Endothelial cell of umbilical vein (primary cell): Measurements from ENCODE around the gene CEP20. TPM values are rescaled to one million over a fixed set of nuclear protein-coding genes. Genes with fewer than 3 reads are reported as not detected.

ENCODE experiments used
- BruUV-seq: library from RNA; stranded (reverse); fragments of 400-500 nt; replicated peaks from 2 replicates; lab custom pipeline; 2021; lab: Mats Ljungman, UMichigan
- CTCF ChIA-PET: fragments of 300-600, 350-600 bp; sonication (Branson Sonifier 250); formaldehyde crosslinking; loops from one replicate; lab custom pipeline; 2021; ENCODE audit warnings: antibody characterized with exemption, inconsistent platforms; lab: Charles Lee
- POLR2A ChIA-PET: fragments of 300-600, 350-600 bp; sonication (Branson Sonifier 250); formaldehyde crosslinking; loops from one replicate; lab custom pipeline; 2021; ENCODE audit warnings: antibody characterized with exemption, inconsistent platforms; lab: Charles Lee
- DNase-seq: peaks from one replicate; pipeline ENCODE4 v3.0.0-alpha.2; 2011; ENCODE audit warnings: low read depth, low spot score
- FAIRE-seq: peaks from 2 replicates; lab custom pipeline; 2011; peaks lifted over from hg19 to GRCh38; lab: Jason Lieb, UNC
- H2AFZ ChIP-seq: 2 replicates; pipeline ENCODE4 v1.6.0; 2012; ENCODE audit warnings: low read depth, low read length, control low read depth, inconsistent platforms
- H3K27ac ChIP-seq: 2 replicates; pipeline ENCODE4 v1.5.1; 2011; ENCODE audit warnings: low read depth, mild to moderate bottlenecking, control low read depth, low read length, moderate library complexity; ENCODE audit not compliant: insufficient read depth
- H3K27me3 ChIP-seq, 2 experiments: 2 replicates each; pipeline versions ENCODE4 v1.6.0 to v1.6.1; 2011; ENCODE audit warnings: low read length in 2 of 2, mixed read lengths in 1 of 2; ENCODE audit not compliant: control insufficient read depth in 2 of 2, insufficient read depth in 2 of 2
- H3K36me3 ChIP-seq, 2 experiments: 2 replicates in 1 of 2; 3 replicates in 1 of 2; pipeline ENCODE4 v1.5.1; 2011; ENCODE audit warnings: low read length in 2 of 2, mild to moderate bottlenecking in 1 of 2, moderate library complexity in 1 of 2; ENCODE audit not compliant: control insufficient read depth in 2 of 2, insufficient read depth in 2 of 2; ENCODE audit errors: extremely low read depth in 1 of 2
- H3K4me1 ChIP-seq: 3 replicates; pipeline ENCODE4 v1.5.1; 2011; ENCODE audit warnings: mild to moderate bottlenecking, low read length; ENCODE audit not compliant: control insufficient read depth, insufficient read depth; ENCODE audit errors: extremely low read depth
- H3K4me2 ChIP-seq: 2 replicates; pipeline ENCODE4 v1.6.1; 2011; ENCODE audit warnings: low read length, control low read depth, mixed read lengths; ENCODE audit not compliant: insufficient read depth
- H3K4me3 ChIP-seq, 3 experiments: fragments of 200-600 bp in 1 of 3; sonication (generic), shearing (Covaris generic) in 1 of 3; replicated peaks in 1 of 3; 2 replicates each; pipeline ENCODE4 v1.5.1; 2011 to 2016; ENCODE audit warnings: control low read depth in 3 of 3, low read length in 3 of 3, mild to moderate bottlenecking in 2 of 3, inconsistent platforms in 1 of 3, low read depth in 1 of 3, moderate library complexity in 1 of 3; ENCODE audit not compliant: insufficient read depth in 1 of 3
- H3K79me2 ChIP-seq: 2 replicates; pipeline ENCODE4 v1.6.0; 2012; ENCODE audit warnings: low read length, inconsistent platforms; ENCODE audit not compliant: control insufficient read depth, insufficient read depth
- H3K9ac ChIP-seq: replicated peaks from 2 replicates; pipeline ENCODE3; 2011; ENCODE audit warnings: low read length, control low read depth; ENCODE audit not compliant: insufficient read depth; ENCODE audit errors: extremely low read depth
- H3K9me1 ChIP-seq: replicated peaks from 3 replicates; pipeline ENCODE4 v1.6.0; 2011; ENCODE audit warnings: mild to moderate bottlenecking, low read length; ENCODE audit not compliant: control insufficient read depth, insufficient read depth; ENCODE audit errors: extremely low read depth
- H3K9me3 ChIP-seq: replicated peaks from 2 replicates; pipeline ENCODE4 v1.5.1; 2012; ENCODE audit warnings: low read length, inconsistent platforms; ENCODE audit not compliant: control insufficient read depth, insufficient read depth
- H4K20me1 ChIP-seq: replicated peaks from 2 replicates; pipeline ENCODE3; 2011; ENCODE audit warnings: mild to moderate bottlenecking, low read length; ENCODE audit not compliant: control insufficient read depth, insufficient read depth; ENCODE audit errors: extremely low read depth
- CTCF ChIP-seq, 2 donors: IDR thresholded peaks; 1 replicate in 1 of 2; 2 replicates in 1 of 2; pipeline ENCODE4 v1.5.1; 2011; ENCODE audit warnings: low read length in 2 of 2, mild to moderate bottlenecking in 2 of 2, moderate library complexity in 2 of 2, control low read depth in 1 of 2, inconsistent platforms in 1 of 2, low read depth in 1 of 2; ENCODE audit not compliant: insufficient read depth in 1 of 2; ENCODE audit errors: extremely low read depth in 1 of 2
- EZH2 ChIP-seq: IDR thresholded peaks from 2 replicates; pipeline ENCODE4 v1.6.1; 2012; ENCODE audit warnings: borderline replicate concordance, low read depth, mild to moderate bottlenecking, moderate library complexity, low read length, inconsistent platforms; ENCODE audit not compliant: severe bottlenecking
- FOS ChIP-seq: IDR thresholded peaks from 2 replicates; pipeline ENCODE4 v1.6.1; 2011; ENCODE audit warnings: mild to moderate bottlenecking, low read length, moderate library complexity, borderline replicate concordance; ENCODE audit not compliant: insufficient read depth
- GATA2 ChIP-seq: IDR thresholded peaks from 2 replicates; pipeline ENCODE4 v1.7.0; 2011; ENCODE audit warnings: low read depth, mild to moderate bottlenecking, moderate library complexity, mixed read lengths, low read length; ENCODE audit not compliant: insufficient read length, insufficient read depth
- JUN ChIP-seq: IDR thresholded peaks from 2 replicates; pipeline ENCODE4 v1.6.1; 2011; ENCODE audit warnings: borderline replicate concordance, low read depth; ENCODE audit not compliant: insufficient read length, insufficient read depth
- MYC ChIP-seq: IDR thresholded peaks from one replicate; pipeline ENCODE4 v1.6.1; 2011; ENCODE audit warnings: mild to moderate bottlenecking, low read depth, low read length
- POLR2A ChIP-seq: IDR thresholded peaks from 2 replicates; pipeline ENCODE4 v1.6.1; 2012; ENCODE audit warnings: low read depth, mild to moderate bottlenecking, control low read depth, low read length
- dilution Hi-C: fragments of 300-500 bp; cut with MboI; formaldehyde crosslinking; loops from one replicate; pipeline ENCODE4 v1.15.0; 2019; ENCODE audit warnings: low sequenced_read_pairs; ENCODE audit not compliant: extremely low pct_ligation_motif_present
- intact Hi-C: fragments of 100-400 bp; cut with micrococcal nuclease; formaldehyde crosslinking; loops from one replicate; pipeline ENCODE4 v1.10.0; 2022
- polyA plus RNA-seq, 4 experiments: library from polyadenylated mRNA; depleted of rRNA in 3 of 4; stranded (reverse) in 3 of 4; unstranded in 1 of 4; fragments of >200 nt; gene quantifications; 2 replicates each; pipeline versions ENCODE4 v1.2.1 to v1.2.3, GENCODE V29; 2011 to 2012; ENCODE audit warnings: missing spikeins in 1 of 4
- total RNA-seq: library from RNA; stranded (reverse); gene quantifications from 2 replicates; pipeline ENCODE4 v1.2.3, GENCODE V29; 2021

Gene CEP20
- total and polyA plus RNA-seq, 2 donors (not counting 3 experiments of a cell fraction or from before 2014, with no cell fraction given): 9.5 to 28.0 TPM

- Histone ChIP-seq H3K36me3 (no peaks in the 10 kb centered on the region), H3K4me1 (no peaks in the 10 kb centered on the region), H3K4me3 (no peak overlapping the region), H4K20me1 (no peaks in the 10 kb centered on the region), H3K9ac (no peak overlapping the region), H3K27ac (no peak overlapping the region), H3K9me3 (no peaks in the 10 kb centered on the region), H3K4me2 (no peak overlapping the region), H2AFZ (no peak overlapping the region), H3K79me2 (no peaks in the 10 kb centered on the region), H3K27me3 (no peaks in the 10 kb centered on the region), H3K9me1 (no peaks in the 10 kb centered on the region)
- dilution Hi-C loops: no loop called here
- ChIA-PET CTCF (interaction anchor here (1.0 kb wide), 1 partner anchor 11 kb away, joined by 3 read pairs; no protein-coding TSS in a partner anchor), POLR2A (no interaction called here)
- DNase-seq (no peak), FAIRE-seq (no peak)
- BruUV-seq: no TSS peak
- no peak for TF ChIP-seq EZH2
- no peak for TF ChIP-seq JUN
- intact Hi-C loops: no loop called here
Observed at GRCh38 chr16:15894571-15895374, 6.4 kb upstream of the CEP20 start.

GRCh38 chr16:15891508-15891907 lies 3.1 kb upstream of the CEP20 start:
- Histone ChIP-seq H3K9me3 (no peaks in the 10 kb centered on the region), H3K4me3 (no peak overlapping the region), H3K9me1 (no peaks in the 10 kb centered on the region), H3K4me2 (no peak overlapping the region), H3K4me1 (peaks cover 15% of the 10 kb centered on the region), H4K20me1 (no peaks in the 10 kb centered on the region), H3K27ac (no peak overlapping the region), H3K9ac (no peak overlapping the region), H3K27me3 (no peaks in the 10 kb centered on the region), H3K79me2 (peaks cover 14% of the 10 kb centered on the region), H2AFZ (no peak overlapping the region), H3K36me3 (no peaks in the 10 kb centered on the region)
- POLR2A ChIA-PET: no interaction called here
- intact Hi-C loops (no loop called here), dilution Hi-C loops (no loop called here)
- no peak for DNase-seq
- no peak for FAIRE-seq
- CTCF ChIA-PET: interaction anchor here (1.5 to 2.3 kb wide), 2 partner anchors 17 to 49 kb away, joined by 4 to 6 read pairs; no protein-coding TSS in a partner anchor
- no TSS peak for BruUV-seq
- TF ChIP-seq GATA2 (no peak), MYC (no peak), POLR2A (no peak), JUN (no peak), FOS (no peak), EZH2 (no peak), CTCF (IDR thresholded peaks at IDR 0.05; ENCODE audit: extremely low read depth in 1 of 2, insufficient read depth in 1 of 2, low read depth in 1 of 2, low read length in 2 of 2) (no peak)
